ENCODE measurements around the gene LEPROT. TPM values are rescaled to one million over a fixed set of nuclear protein-coding genes. Genes with fewer than 3 reads are reported as not detected.

The LEPROT gene
- polyA plus RNA-seq, 1 donor (not counting 4 experiments of a cell fraction or from before 2014, with no cell fraction given), result 82.5 TPM

DNA sequence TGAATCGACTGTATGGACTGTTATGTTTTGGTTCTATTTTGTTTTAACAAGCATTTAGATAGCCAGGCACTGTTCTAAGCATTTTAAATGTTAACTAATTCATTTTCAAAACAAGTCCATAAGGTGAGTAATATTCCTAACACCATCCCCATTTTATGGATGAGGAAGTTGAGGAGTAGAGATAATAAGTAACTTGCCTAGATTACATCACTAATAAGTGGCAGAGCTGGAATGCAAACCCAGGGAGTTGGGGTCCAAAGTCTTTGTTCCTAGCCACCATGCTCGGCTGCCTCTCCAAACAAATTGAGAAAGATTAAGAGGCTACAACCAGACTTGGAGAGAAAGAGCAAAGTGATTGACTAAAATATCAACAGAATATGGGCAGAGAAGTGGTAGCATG is 12.6 kb upstream of the LEPROT start:
- no peak for FAIRE-seq
- H2AFZ ChIP-seq (ENCODE audit: control insufficient read depth, low read length), result no peak overlapping the region

GRCh38 chr1:65409314-65409713 is 11.2 kb upstream of the LEPROT start:
- TF ChIP-seq CTCF (optimal IDR thresholded peaks at IDR 0.05 in 1 of 3, IDR thresholded peaks at IDR 0.05 in 1 of 3, conservative IDR thresholded peaks at IDR 0.05 in 1 of 3; ENCODE audit: extremely low read depth in 1 of 3, insufficient read depth in 2 of 3, low read length in 3 of 3), result no peak
- TF ChIP-seq EZH2 (IDR thresholded peaks at IDR 0.05; ENCODE audit: low read length), result no peak
- no peak for FAIRE-seq
- dilution Hi-C loops (cut with MboI; ENCODE audit: extremely low pct_ligation_motif_present, low sequenced_read_pairs), result no loop called here

More for the DNA sequence above, 12.6 kb upstream of the LEPROT start:
- no peaks in the 10 kb centered on the region for H3K36me3 ChIP-seq (ENCODE audit: control insufficient read depth in 2 of 2, extremely low read depth in 1 of 2, insufficient read depth in 2 of 2, low read length in 2 of 2)
- dilution Hi-C loops (cut with MboI; ENCODE audit: extremely low pct_ligation_motif_present, low sequenced_read_pairs), result no loop called here
- H3K4me2 ChIP-seq (ENCODE audit: control insufficient read depth, extremely low read depth, insufficient read depth, low read depth, low read length), result no peak overlapping the region
- no peaks in the 10 kb centered on the region for H3K9me3 ChIP-seq (ENCODE audit: control insufficient read depth, low read depth, low read length)
- no peak for DNase-seq (ENCODE audit: low read depth, low spot score)
- no peak overlapping the region for H3K27ac ChIP-seq (ENCODE audit: control insufficient read depth, insufficient read depth, low read length)
- no peaks in the 10 kb centered on the region for H3K27me3 ChIP-seq (ENCODE audit: control insufficient read depth, extremely low read depth, insufficient read depth, low read length)
- H4K20me1 ChIP-seq (ENCODE audit: control insufficient read depth, extremely low read depth, insufficient read depth, low read length), result no peaks in the 10 kb centered on the region
- H3K79me2 ChIP-seq (ENCODE audit: control insufficient read depth, insufficient read depth, low read length), result no peaks in the 10 kb centered on the region
- no peak overlapping the region for H3K4me3 ChIP-seq (ENCODE audit: control insufficient read depth in 2 of 3, extremely low read depth in 1 of 3, insufficient read depth in 2 of 3, low read depth in 1 of 3, low read length in 3 of 3)
- H3K9ac ChIP-seq (ENCODE audit: control insufficient read depth, extremely low read depth, insufficient read depth, low read length), result no peak overlapping the region
- H3K4me1 ChIP-seq (ENCODE audit: control insufficient read depth, extremely low read depth, insufficient read depth, low read length), result no peaks in the 10 kb centered on the region
- H3K9me1 ChIP-seq (ENCODE audit: control insufficient read depth, extremely low read depth, insufficient read depth, low read length), result no peaks in the 10 kb centered on the region
- TF ChIP-seq CTCF (optimal IDR thresholded peaks at IDR 0.05 in 1 of 3, IDR thresholded peaks at IDR 0.05 in 1 of 3, conservative IDR thresholded peaks at IDR 0.05 in 1 of 3; ENCODE audit: extremely low read depth in 1 of 3, insufficient read depth in 2 of 3, low read length in 3 of 3), result no peak
- TF ChIP-seq EZH2 (IDR thresholded peaks at IDR 0.05; ENCODE audit: low read length), result no peak

More at GRCh38 chr1:65409314-65409713, 11.2 kb upstream of the LEPROT start:
- no peak for DNase-seq (ENCODE audit: low read depth, low spot score)
- Histone ChIP-seq H3K79me2 (ENCODE audit: control insufficient read depth, insufficient read depth, low read length) (no peaks in the 10 kb centered on the region), H2AFZ (ENCODE audit: control insufficient read depth, low read length) (no peak overlapping the region), H3K4me3 (ENCODE audit: control insufficient read depth in 2 of 3, extremely low read depth in 1 of 3, insufficient read depth in 2 of 3, low read depth in 1 of 3, low read length in 3 of 3) (no peak overlapping the region), H3K27me3 (ENCODE audit: control insufficient read depth, extremely low read depth, insufficient read depth, low read length) (no peaks in the 10 kb centered on the region), H3K36me3 (ENCODE audit: control insufficient read depth in 2 of 2, extremely low read depth in 1 of 2, insufficient read depth in 2 of 2, low read length in 2 of 2) (no peaks in the 10 kb centered on the region), H3K9me1 (ENCODE audit: control insufficient read depth, extremely low read depth, insufficient read depth, low read length) (no peaks in the 10 kb centered on the region), H3K4me2 (ENCODE audit: control insufficient read depth, extremely low read depth, insufficient read depth, low read depth, low read length) (no peak overlapping the region), H4K20me1 (ENCODE audit: control insufficient read depth, extremely low read depth, insufficient read depth, low read length) (no peaks in the 10 kb centered on the region), H3K9ac (ENCODE audit: control insufficient read depth, extremely low read depth, insufficient read depth, low read length) (no peak overlapping the region), H3K9me3 (ENCODE audit: control insufficient read depth, low read depth, low read length) (no peaks in the 10 kb centered on the region), H3K27ac (ENCODE audit: control insufficient read depth, insufficient read depth, low read length) (no peak overlapping the region), H3K4me1 (ENCODE audit: control insufficient read depth, extremely low read depth, insufficient read depth, low read length) (no peaks in the 10 kb centered on the region)
